ENCODE measurements around the gene TIMP3. TPM values are rescaled to one million over a fixed set of nuclear protein-coding genes. Genes with fewer than 3 reads are reported as not detected.

The TIMP3 gene
- total and polyA plus RNA-seq, 2 experiments from 2014 or later: 91.6 to 96.1 TPM

DNA sequence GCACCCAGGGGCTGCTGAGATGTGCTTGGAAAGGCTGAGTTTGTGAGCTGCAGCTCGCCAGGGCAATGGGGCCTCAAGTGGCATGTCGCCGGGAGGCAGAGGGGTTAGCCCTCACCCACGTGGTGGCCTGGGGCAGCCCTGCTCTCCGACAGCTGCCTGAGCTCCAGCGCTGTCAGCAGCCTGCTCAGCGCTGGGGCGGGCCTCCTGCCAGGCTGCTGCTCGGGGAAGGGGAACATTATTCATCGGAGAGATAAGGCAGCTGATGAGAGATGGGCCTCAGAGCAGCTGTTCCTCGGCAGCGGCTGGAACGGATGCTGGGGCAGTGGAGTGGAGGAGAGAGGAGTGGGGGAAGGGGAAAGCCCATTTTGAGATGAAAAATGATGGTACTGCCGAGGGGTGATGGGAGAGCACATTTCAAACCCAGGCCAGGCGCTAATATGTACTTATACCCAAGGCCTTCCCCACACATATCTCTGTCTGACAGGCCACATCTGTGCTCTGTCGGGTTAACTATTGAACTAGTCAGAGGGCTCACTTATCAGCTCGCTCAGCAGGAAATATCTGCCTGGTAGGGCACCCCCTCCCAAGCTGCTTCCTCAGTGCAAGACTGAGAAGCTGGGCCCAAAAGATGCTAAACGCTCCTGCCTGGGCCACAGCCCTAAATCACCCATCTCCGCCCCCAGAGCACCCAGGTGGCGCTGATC, 79.5 kb downstream of the TIMP3 start:
- peak overlapping the region; percentile 48 for H3K4me2 ChIP-seq
- DNase-seq (ENCODE audit: low spot score): peak; percentile 84
- no peaks in the 10 kb centered on the region for H3K9me3 ChIP-seq (ENCODE audit: low read depth)
- H3K27ac ChIP-seq: peak overlapping the region; percentile 73
- no peaks in the 10 kb centered on the region for H4K20me1 ChIP-seq (ENCODE audit: insufficient read depth, poor library complexity, severe bottlenecking)
- H3K9me2 ChIP-seq (replicated peaks; ENCODE audit: insufficient read depth): no peaks in the 10 kb centered on the region
- H3K27me3 ChIP-seq: no peaks in the 10 kb centered on the region
- H3K79me2 ChIP-seq: no peaks in the 10 kb centered on the region
- no peak for TF ChIP-seq EZH2phosphoT487 (IDR thresholded peaks at IDR 0.05; ENCODE audit: low read depth, severe bottlenecking, unreplicated experiment)
- TF ChIP-seq EZH2 (IDR thresholded peaks at IDR 0.05; ENCODE audit: borderline replicate concordance): no peak
- no peak for TF ChIP-seq CTCF (IDR thresholded peaks at IDR 0.05; ENCODE audit: poor library complexity)
- 19% methylated on average over 20 of the region's 20 CpGs for WGBS (ENCODE audit: low lambda C conversion rate, missing lambda C conversion rate)
- H2AFZ ChIP-seq: no peak overlapping the region
- peaks cover 18% of the 10 kb centered on the region for H3K4me1 ChIP-seq (ENCODE audit: insufficient read depth)
- no peaks in the 10 kb centered on the region for H3K36me3 ChIP-seq (replicated peaks; ENCODE audit: insufficient read depth, low read depth)
- H3K4me3 ChIP-seq: no peak overlapping the region

- Histone ChIP-seq H3K36me3 (replicated peaks; ENCODE audit: insufficient read depth, low read depth) (no peaks in the 10 kb centered on the region), H3K4me1 (ENCODE audit: insufficient read depth) (peaks cover 18% of the 10 kb centered on the region), H3K9me3 (ENCODE audit: low read depth) (no peaks in the 10 kb centered on the region), H3K4me3 (no peak overlapping the region), H3K27ac (no peak overlapping the region), H3K79me2 (no peaks in the 10 kb centered on the region), H4K20me1 (ENCODE audit: insufficient read depth, poor library complexity, severe bottlenecking) (no peaks in the 10 kb centered on the region), H3K9me2 (replicated peaks; ENCODE audit: insufficient read depth) (no peaks in the 10 kb centered on the region), H2AFZ (no peak overlapping the region), H3K27me3 (no peaks in the 10 kb centered on the region), H3K4me2 (no peak overlapping the region)
- 54% methylated on average over 4 of the region's 4 CpGs for WGBS (ENCODE audit: low lambda C conversion rate, missing lambda C conversion rate)
- no peak for TF ChIP-seq EZH2phosphoT487 (IDR thresholded peaks at IDR 0.05; ENCODE audit: low read depth, severe bottlenecking, unreplicated experiment)
- TF ChIP-seq EZH2 (IDR thresholded peaks at IDR 0.05; ENCODE audit: borderline replicate concordance): no peak
- no peak for TF ChIP-seq CTCF (IDR thresholded peaks at IDR 0.05; ENCODE audit: poor library complexity)
- no peak for DNase-seq (ENCODE audit: low spot score)
Measured at GRCh38 chr22:32882360-32882755, 80.9 kb downstream of the TIMP3 start.

- H3K9me2 ChIP-seq (replicated peaks; ENCODE audit: insufficient read depth): no peaks in the 10 kb centered on the region
- H2AFZ ChIP-seq: no peak overlapping the region
- H3K4me2 ChIP-seq: no peak overlapping the region
- TF ChIP-seq EZH2phosphoT487 (IDR thresholded peaks at IDR 0.05; ENCODE audit: low read depth, severe bottlenecking, unreplicated experiment) (no peak), EZH2 (IDR thresholded peaks at IDR 0.05; ENCODE audit: borderline replicate concordance) (no peak), CTCF (IDR thresholded peaks at IDR 0.05; ENCODE audit: poor library complexity) (no peak)
- H3K4me3 ChIP-seq: no peak overlapping the region
- H4K20me1 ChIP-seq (ENCODE audit: insufficient read depth, poor library complexity, severe bottlenecking): no peaks in the 10 kb centered on the region
- H3K9me3 ChIP-seq (ENCODE audit: low read depth): no peaks in the 10 kb centered on the region
- H3K79me2 ChIP-seq: no peaks in the 10 kb centered on the region
- WGBS (ENCODE audit: low lambda C conversion rate, missing lambda C conversion rate): 73% methylated on average over 6 of the region's 6 CpGs
- H3K27me3 ChIP-seq: no peaks in the 10 kb centered on the region
- H3K4me1 ChIP-seq (ENCODE audit: insufficient read depth): peaks cover 18% of the 10 kb centered on the region
- H3K27ac ChIP-seq: no peak overlapping the region
- H3K36me3 ChIP-seq (replicated peaks; ENCODE audit: insufficient read depth, low read depth): no peaks in the 10 kb centered on the region
- no peak for DNase-seq (ENCODE audit: low spot score)
Measured at GRCh38 chr22:32882774-32883530, 81.4 kb downstream of the TIMP3 start.
